Measurements from ENCODE around the gene CLEC16A. TPM values are rescaled to one million over a fixed set of nuclear protein-coding genes. Genes with fewer than 3 reads are reported as not detected.

CLEC16A gene
- total RNA-seq, 2 experiments from 2014 or later, result 25.5 to 26.7 TPM

- peak; percentile 92 for DNase-seq
- peaks cover 64% of the 10 kb centered on the region for H3K4me1 Mint-ChIP-seq (ENCODE audit: low read depth)
- peak overlapping the region; percentile 71 for H3K4me3 Mint-ChIP-seq
- intact Hi-C loops (cut with micrococcal nuclease), result loop anchor here (1.0 to 2.0 kb wide), 13 partner anchors 8 to 260 kb away; no protein-coding TSS in a partner anchor
- peaks cover 2% of the 10 kb centered on the region for H3K36me3 Mint-ChIP-seq
- H3K9me3 Mint-ChIP-seq, result no peaks in the 10 kb centered on the region
- H3K27ac Mint-ChIP-seq, result peak overlapping the region; percentile 99
- no peaks in the 10 kb centered on the region for H3K27me3 Mint-ChIP-seq
- POLR2A ChIA-PET, result interaction anchor here (0.6 to 3.7 kb wide), 31 partner anchors 8 to 481 kb away, joined by 3 to 129 read pairs (median 6); partner anchors contain the start of genes NUBP1 and SOCS1
- CTCF ChIA-PET, result interaction anchor here (0.8 to 2.4 kb wide), 21 partner anchors 8 to 270 kb away, joined by 3 to 24 read pairs (median 5); partner anchors contain the start of gene SOCS1
Observed at GRCh38 chr16:11224894-11225676, 280.7 kb downstream of the CLEC16A start.

GRCh38 chr16:11225677-11226549 lies 281.5 kb downstream of the CLEC16A start:
- intact Hi-C loops (cut with micrococcal nuclease), result loop anchor here (1.0 to 2.0 kb wide), 7 partner anchors 7 to 261 kb away; no protein-coding TSS in a partner anchor
- Mint-ChIP-seq H3K27me3 (no peaks in the 10 kb centered on the region), H3K36me3 (peaks cover 2% of the 10 kb centered on the region), H3K27ac (peak overlapping the region; percentile 99), H3K4me1 (ENCODE audit: low read depth) (peaks cover 65% of the 10 kb centered on the region), H3K4me3 (peak overlapping the region; percentile 71), H3K9me3 (no peaks in the 10 kb centered on the region)
- POLR2A ChIA-PET, result interaction anchor here (0.8 to 3.7 kb wide), 14 partner anchors 8 to 268 kb away, joined by 4 to 129 read pairs (median 15); partner anchors contain the start of gene SOCS1
- peak; percentile 47 for DNase-seq
- CTCF ChIA-PET, result interaction anchor here (0.8 to 2.4 kb wide), 16 partner anchors 7 to 271 kb away, joined by 3 to 24 read pairs (median 6); partner anchors contain the start of gene SOCS1

- Mint-ChIP-seq H3K27me3 (no peaks in the 10 kb centered on the region), H3K9me3 (no peaks in the 10 kb centered on the region), H3K4me1 (ENCODE audit: low read depth) (peaks cover 78% of the 10 kb centered on the region), H3K4me3 (no peak overlapping the region), H3K36me3 (no peaks in the 10 kb centered on the region), H3K27ac (peak overlapping the region; percentile 33)
- intact Hi-C loops (cut with micrococcal nuclease), result no loop called here
- POLR2A ChIA-PET, result interaction anchor here (5.2 kb wide), 1 partner anchor 26 kb away, joined by 47 read pairs; the partner anchor contains the start of gene SOCS1
- CTCF ChIA-PET, result no interaction called here
- no peak for DNase-seq
Observed at GRCh38 chr16:11229432-11229831, 285.1 kb downstream of the CLEC16A start.

- peaks cover 77% of the 10 kb centered on the region for H3K4me1 Mint-ChIP-seq (ENCODE audit: low read depth)
- no peak overlapping the region for H3K4me3 Mint-ChIP-seq
- intact Hi-C loops (cut with micrococcal nuclease), result no loop called here
- DNase-seq, result no peak
- ChIA-PET POLR2A (interaction anchor here (1.5 to 5.2 kb wide), 2 partner anchors 22 to 25 kb away, joined by 4 to 47 read pairs; partner anchors contain the start of gene SOCS1), CTCF (interaction anchor here (0.8 kb wide), 1 partner anchor 26 kb away, joined by 3 read pairs; the partner anchor contains the start of gene SOCS1)
- no peaks in the 10 kb centered on the region for H3K36me3 Mint-ChIP-seq
- no peaks in the 10 kb centered on the region for H3K9me3 Mint-ChIP-seq
- H3K27me3 Mint-ChIP-seq, result no peaks in the 10 kb centered on the region
- peak overlapping the region; percentile 29 for H3K27ac Mint-ChIP-seq
Observed at GRCh38 chr16:11229906-11230305, 285.5 kb downstream of the CLEC16A start.

- no peaks in the 10 kb centered on the region for H3K36me3 Mint-ChIP-seq
Observed at GRCh38 chr16:11231367-11231970, 287.1 kb downstream of the CLEC16A start.

More at GRCh38 chr16:11231367-11231970, 287.1 kb downstream of the CLEC16A start:
- CTCF ChIA-PET, result interaction anchor here (1.0 to 1.1 kb wide), 2 partner anchors 13 to 15 kb away, joined by 3 to 4 read pairs; no protein-coding TSS in a partner anchor
- DNase-seq, result no peak
- no peak overlapping the region for H3K4me3 Mint-ChIP-seq
- intact Hi-C loops (cut with micrococcal nuclease), result no loop called here
- peak overlapping the region; percentile 99 for H3K27ac Mint-ChIP-seq
- no peaks in the 10 kb centered on the region for H3K9me3 Mint-ChIP-seq
- peaks cover 71% of the 10 kb centered on the region for H3K4me1 Mint-ChIP-seq (ENCODE audit: low read depth)
- H3K27me3 Mint-ChIP-seq, result no peaks in the 10 kb centered on the region
- POLR2A ChIA-PET, result interaction anchor here (0.7 to 5.2 kb wide), 6 partner anchors 17 to 266 kb away, joined by 3 to 47 read pairs (median 4); partner anchors contain the start of gene SOCS1

Other genes with a start within 250 kb of the CLEC16A start
- under 1 TPM in 1 of 2 experiments, not detected in 1; 0.15 TPM for gene TEKT5, start 249.6 kb upstream of the CLEC16A start, total RNA-seq
- 10 to 100 TPM; 26.5 to 31.5 TPM for gene NUBP1, start 200.7 kb upstream of the CLEC16A start, total RNA-seq
- not detected for gene TVP23A, start 125.8 kb upstream of the CLEC16A start, total RNA-seq
- gene CIITA, start 67.4 kb upstream of the CLEC16A start, total RNA-seq, result 1 to 10 TPM; 1.8 to 3.2 TPM
- gene DEXI, start 2.1 kb upstream of the CLEC16A start, total RNA-seq, result 10 to 100 TPM; 35.1 to 38.2 TPM

Data from activated CD4-positive, alpha-beta memory T cell treated with anti-CD3 and anti-CD28 coated beads for 36 hours (primary cell).